ENCODE results near the gene PRKD2. TPM values are rescaled to one million over a fixed set of nuclear protein-coding genes. Genes with fewer than 3 reads are reported as not detected.

Gene PRKD2
- total and polyA plus RNA-seq, 4 donors = 7.3 to 14.4 (median 9.3) TPM

GRCh38 chr19:46730187-46730586 is 13.3 kb upstream of the PRKD2 start:
- Histone ChIP-seq H3K4me3 (ENCODE audit: low read depth in 1 of 3, low read length in 3 of 3) (no peak overlapping the region), H3K36me3 (ENCODE audit: control insufficient read depth in 4 of 4, insufficient read depth in 3 of 4, low read depth in 1 of 4, low read length in 3 of 4) (peaks cover 23 to 65% (median 34%) of the 10 kb centered on the region in 4 donors), H3K4me1 (ENCODE audit: control insufficient read depth in 4 of 4, insufficient read depth in 4 of 4, low read length in 3 of 4) (peaks cover 0 to 26% (median 14%) of the 10 kb centered on the region in 4 donors), H3K9me3 (ENCODE audit: control insufficient read depth in 4 of 4, low read length in 3 of 4) (no peaks in the 10 kb centered on the region), H3K9ac (ENCODE audit: low read depth in 1 of 2, low read length in 2 of 2) (no peak overlapping the region), H3K27ac (ENCODE audit: low read depth in 1 of 2, low read length in 2 of 2) (no peak overlapping the region), H3K27me3 (ENCODE audit: control insufficient read depth in 4 of 4, insufficient read depth in 4 of 4, low read length in 3 of 4) (no peaks in the 10 kb centered on the region)
- no peak for DNase-seq (ENCODE audit: low spot score)
- WGBS = 96% methylated on average over 9 of the region's 9 CpGs
- no peak for TF ChIP-seq YY1 (IDR thresholded peaks at IDR 0.05)
- no peak for TF ChIP-seq ATF3 (IDR thresholded peaks at IDR 0.05)
- TF ChIP-seq GABPA (IDR thresholded peaks at IDR 0.05 in 1 of 2, conservative IDR thresholded peaks at IDR 0.05 in 1 of 2) = no peak
- no peak for TF ChIP-seq MAX (IDR thresholded peaks at IDR 0.05)
- TF ChIP-seq FOXA2 (IDR thresholded peaks at IDR 0.05) = no peak
- TF ChIP-seq ZBTB33 (IDR thresholded peaks at IDR 0.05) = no peak
- TF ChIP-seq CTCF (IDR thresholded peaks at IDR 0.05; ENCODE audit: low read depth, low read length, missing input control) = no peak
- no peak for TF ChIP-seq RXRA (IDR thresholded peaks at IDR 0.05)

GRCh38 chr19:46729696-46730095 is 12.8 kb upstream of the PRKD2 start:
- WGBS = 91% methylated on average over 7 of the region's 7 CpGs
- DNase-seq (ENCODE audit: low spot score) = no peak
- TF ChIP-seq YY1 (IDR thresholded peaks at IDR 0.05) (no peak), HNF4A (conservative IDR thresholded peaks at IDR 0.05) (no peak), CTCF (IDR thresholded peaks at IDR 0.05; ENCODE audit: low read depth, low read length, missing input control) (no peak), FOXA2 (IDR thresholded peaks at IDR 0.05) (no peak), HNF4G (IDR thresholded peaks at IDR 0.05) (no peak), ATF3 (IDR thresholded peaks at IDR 0.05) (no peak), EGR1 (IDR thresholded peaks at IDR 0.05; ENCODE audit: low read depth in 2 of 2) (no peak), TAF1 (conservative IDR thresholded peaks at IDR 0.05) (no peak), JUND (IDR thresholded peaks at IDR 0.05) (no peak), RXRA (IDR thresholded peaks at IDR 0.05) (no peak), MAX (IDR thresholded peaks at IDR 0.05) (no peak), RAD21 (IDR thresholded peaks at IDR 0.05) (no peak), ZBTB33 (IDR thresholded peaks at IDR 0.05) (no peak), NR2F2 (IDR thresholded peaks at IDR 0.05) (no peak), SP1 (IDR thresholded peaks at IDR 0.05) (no peak), FOXA1 (IDR thresholded peaks at IDR 0.05) (no peak), REST (IDR thresholded peaks at IDR 0.05) (no peak), GABPA (IDR thresholded peaks at IDR 0.05 in 1 of 2, conservative IDR thresholded peaks at IDR 0.05 in 1 of 2) (no peak)
- Histone ChIP-seq H3K9me3 (ENCODE audit: control insufficient read depth in 4 of 4, low read length in 3 of 4) (no peaks in the 10 kb centered on the region), H3K9ac (ENCODE audit: low read depth in 1 of 2, low read length in 2 of 2) (no peak overlapping the region), H3K4me1 (ENCODE audit: control insufficient read depth in 4 of 4, insufficient read depth in 4 of 4, low read length in 3 of 4) (peaks cover 0 to 26% (median 14%) of the 10 kb centered on the region in 4 donors), H3K36me3 (ENCODE audit: control insufficient read depth in 4 of 4, insufficient read depth in 3 of 4, low read depth in 1 of 4, low read length in 3 of 4) (peaks cover 23 to 66% (median 36%) of the 10 kb centered on the region in 4 donors), H3K4me3 (ENCODE audit: low read depth in 1 of 3, low read length in 3 of 3) (no peak overlapping the region), H3K27ac (ENCODE audit: low read depth in 1 of 2, low read length in 2 of 2) (no peak overlapping the region), H3K27me3 (ENCODE audit: control insufficient read depth in 4 of 4, insufficient read depth in 4 of 4, low read length in 3 of 4) (no peaks in the 10 kb centered on the region)

All from liver (tissue), 9 donors.